GM19240 (cell line): ENCODE data around the gene LMBR1L.
A peak's percentile ranks its signal among the peaks of the same experiment; 100 is the strongest.
"Not testable (repeated sequence)": the region's sequence is repeated elsewhere in the genome, so short reads cannot be mapped to it uniquely, and the experiment has no call there.

Experiments
- DNase-seq: peaks from one replicate; pipeline ENCODE4 v3.0.0; 2011; ENCODE audit warnings: low spot score; ENCODE audit not compliant: insufficient read length

LMBR1L gene

DNA sequence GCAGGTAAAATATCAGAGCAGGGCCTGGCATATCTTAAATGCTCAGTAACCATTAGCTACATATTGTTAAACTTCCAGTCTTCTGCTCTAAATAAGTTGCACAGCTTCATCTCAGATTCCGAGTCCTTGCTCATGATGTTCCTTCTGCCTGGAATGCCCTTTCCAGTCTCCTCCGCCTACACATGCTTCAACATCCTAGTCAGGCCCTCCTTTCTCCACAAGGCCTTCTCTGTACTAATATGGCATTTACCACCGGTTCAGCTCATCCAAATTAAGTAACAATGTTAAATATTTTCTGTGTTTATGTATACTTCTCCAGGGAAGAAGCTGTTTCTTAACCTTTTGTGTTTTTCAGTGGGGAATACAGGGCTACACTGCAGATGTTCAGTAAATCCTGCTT lies 24.5 kb downstream of the LMBR1L start:
- DNase-seq = no peak

- DNase-seq = no peak
These were observed 26.2 kb downstream of the LMBR1L start for GRCh38 chr12:49084438-49084837.

- no peak for DNase-seq
These were observed 30.9 kb downstream of the LMBR1L start for GRCh38 chr12:49079793-49080192.

GRCh38 chr12:49070971-49071370 lies 39.7 kb downstream of the LMBR1L start:
- DNase-seq = no peak

DNA sequence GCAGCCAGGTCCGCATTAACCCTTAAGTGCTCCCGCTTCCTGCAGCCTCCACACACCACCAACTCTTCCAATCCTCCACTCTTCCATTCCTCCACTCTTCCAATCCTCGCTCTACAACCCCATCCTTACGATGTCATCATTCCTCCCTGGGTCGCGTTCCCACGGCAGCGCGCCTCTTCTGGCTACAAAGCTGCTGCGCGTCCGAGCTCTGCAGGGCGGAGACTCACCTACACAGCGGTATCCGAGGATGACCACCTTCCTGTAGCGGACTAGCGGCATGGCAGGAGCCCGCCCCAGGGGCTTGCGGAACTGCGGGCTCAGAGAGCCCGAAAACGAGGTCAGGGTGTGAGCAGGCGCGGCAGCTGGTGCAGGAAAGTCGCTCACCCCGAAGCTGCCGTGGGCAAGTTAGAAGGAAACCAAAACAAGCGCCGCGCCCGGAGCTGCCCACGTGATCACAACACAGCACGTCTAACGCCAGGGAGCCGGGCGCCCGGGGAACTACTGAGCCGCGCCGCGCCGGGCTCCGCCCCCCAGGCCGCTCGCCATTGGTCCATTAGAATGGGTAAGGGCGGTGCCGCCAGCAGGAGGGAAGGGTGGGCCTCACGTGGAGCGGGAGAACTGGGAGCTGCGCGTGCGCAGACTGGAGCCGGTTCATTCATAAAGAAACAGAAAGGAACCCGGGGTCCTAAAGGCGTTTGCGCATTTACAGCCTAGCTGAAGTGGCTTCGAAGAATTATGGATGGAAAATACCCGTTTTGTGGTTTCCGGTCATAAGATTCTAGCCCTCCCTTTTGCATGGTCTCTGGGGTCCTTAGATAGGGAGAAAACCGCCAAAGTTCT lies 40.9 kb downstream of the LMBR1L start, which contains the start of gene RHEBL1:
RHEBL1 (minus strand) TSS at position 473 of the 840 bp plus-strand sequence; CDS start at position 279, 194 bp downstream.
- peak; percentile 93 for DNase-seq

GRCh38 chr12:49068879-49069506 lies 41.7 kb downstream of the LMBR1L start:
- DNase-seq = no peak

DNA sequence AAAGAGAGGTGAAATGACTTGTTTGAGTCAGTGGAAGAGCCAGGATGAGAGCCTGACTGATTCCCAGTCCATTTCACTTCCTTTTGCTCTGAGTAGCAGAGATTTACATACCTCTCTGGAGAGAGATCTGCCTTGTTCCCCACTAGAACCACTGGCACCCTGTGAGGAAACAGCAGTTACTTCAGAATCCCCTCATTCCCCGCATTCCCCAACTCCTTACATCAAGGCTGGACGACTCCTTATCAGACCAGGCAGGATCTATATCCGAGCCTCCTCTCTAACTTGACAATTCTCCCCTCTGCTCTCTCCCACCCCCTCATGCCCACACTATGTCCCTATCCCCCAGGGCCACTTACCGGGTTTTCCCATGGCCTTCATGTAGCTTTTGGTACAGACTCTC lies 44.5 kb downstream of the LMBR1L start:
- no peak for DNase-seq

- no peak for DNase-seq
These were observed 45.9 kb downstream of the LMBR1L start for GRCh38 chr12:49064767-49065152.

DNA sequence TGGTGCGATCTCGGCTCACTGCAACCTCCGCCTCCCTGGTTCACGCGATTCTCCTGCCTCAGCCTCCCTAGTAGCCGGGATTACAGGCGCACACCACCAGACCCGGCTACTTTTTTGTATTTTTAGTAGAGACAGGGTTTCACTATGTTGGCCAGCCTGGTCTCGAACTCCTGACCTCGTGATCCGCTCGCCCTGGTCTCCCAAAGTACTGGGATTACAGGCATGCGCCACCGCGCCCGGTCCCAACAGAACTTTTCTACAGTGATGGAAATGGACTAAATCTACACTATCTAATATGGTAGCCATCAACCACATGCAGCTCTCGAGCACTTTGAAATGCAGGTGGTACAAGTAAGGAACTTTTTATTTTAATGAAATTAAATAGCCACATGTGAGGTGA lies 48.7 kb downstream of the LMBR1L start:
- DNase-seq = not testable (repeated sequence)

DNA sequence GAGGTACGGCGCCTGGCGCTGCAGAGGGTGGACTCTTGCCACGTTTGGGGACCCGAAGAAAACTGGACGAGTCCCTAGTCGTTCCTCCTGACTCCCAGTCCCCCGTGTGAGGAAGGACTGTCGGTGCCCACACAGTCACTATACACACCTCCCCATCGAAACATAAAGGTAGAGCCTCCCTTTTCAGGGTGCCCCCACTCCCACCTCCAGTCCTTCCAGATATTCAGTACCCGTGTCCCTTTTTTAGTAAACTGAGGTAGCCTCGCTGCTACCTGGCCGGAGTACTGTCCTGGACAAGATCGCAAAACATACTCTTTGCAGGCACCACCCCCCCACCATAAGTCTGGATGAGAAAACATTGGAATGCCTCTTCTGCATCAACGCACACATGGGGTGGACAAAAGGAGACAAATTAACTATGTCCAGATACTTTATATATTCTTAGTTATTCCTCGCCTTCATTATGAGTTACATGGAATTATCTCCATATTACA lies 49.4 kb downstream of the LMBR1L start:
- DNase-seq = no peak

GRCh38 chr12:49060237-49061156 lies 50.1 kb downstream of the LMBR1L start, which contains the start of gene KMT2D:
TSS of gene KMT2D (minus strand) at chr12:49060794. CDS start at chr12:49055324, 5,470 bp downstream.
- DNase-seq = peak; percentile 84

GRCh38 chr12:49059299-49060171 lies 51.1 kb downstream of the LMBR1L start:
- DNase-seq = no peak

DNA sequence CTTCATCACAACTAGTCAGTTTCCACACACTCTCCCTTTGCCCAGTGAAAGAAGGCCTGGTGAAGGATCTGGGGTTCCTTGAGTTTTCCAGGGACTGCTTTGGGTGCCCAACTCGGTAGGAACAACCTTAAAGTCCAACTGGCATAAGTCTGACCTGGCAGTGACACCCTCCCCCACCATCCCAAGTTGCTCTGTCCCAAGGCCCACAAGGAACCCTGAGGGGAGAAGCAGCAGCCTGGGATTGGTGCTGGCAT lies 51.7 kb downstream of the LMBR1L start:
- DNase-seq = no peak

DNA sequence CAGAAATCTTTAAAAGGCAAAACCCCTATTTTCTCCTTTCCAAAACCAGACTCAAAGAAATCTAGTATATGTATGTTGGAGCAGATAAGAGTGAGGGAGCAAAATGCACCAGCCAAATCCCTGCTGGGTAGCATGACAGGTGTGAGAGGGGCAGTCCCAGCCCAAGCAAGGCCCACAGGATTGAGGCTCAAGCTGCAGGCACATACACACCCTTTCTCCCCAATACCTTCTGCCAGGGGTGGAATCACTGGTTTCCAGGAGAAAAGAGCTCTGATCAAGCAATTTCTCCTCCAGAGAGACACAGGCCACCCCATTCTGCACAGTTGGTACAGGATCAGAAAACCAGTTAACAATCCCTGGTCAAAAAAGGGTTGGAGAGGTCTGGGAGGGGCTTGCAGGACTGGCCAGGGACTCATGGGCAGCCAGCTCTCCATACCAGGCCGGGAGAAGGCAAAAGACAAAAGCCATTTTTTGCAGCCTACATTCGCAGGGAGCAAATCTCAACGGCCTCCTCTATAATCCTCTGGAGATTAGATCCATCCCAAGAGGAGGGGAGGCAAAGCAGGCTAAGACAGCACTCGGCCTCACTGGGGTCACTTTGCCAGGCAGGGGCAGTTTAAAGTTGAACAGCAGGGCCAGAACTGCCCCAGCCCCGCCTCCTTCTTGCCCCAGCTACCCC lies 52.1 kb downstream of the LMBR1L start:
- DNase-seq = no peak

DNA sequence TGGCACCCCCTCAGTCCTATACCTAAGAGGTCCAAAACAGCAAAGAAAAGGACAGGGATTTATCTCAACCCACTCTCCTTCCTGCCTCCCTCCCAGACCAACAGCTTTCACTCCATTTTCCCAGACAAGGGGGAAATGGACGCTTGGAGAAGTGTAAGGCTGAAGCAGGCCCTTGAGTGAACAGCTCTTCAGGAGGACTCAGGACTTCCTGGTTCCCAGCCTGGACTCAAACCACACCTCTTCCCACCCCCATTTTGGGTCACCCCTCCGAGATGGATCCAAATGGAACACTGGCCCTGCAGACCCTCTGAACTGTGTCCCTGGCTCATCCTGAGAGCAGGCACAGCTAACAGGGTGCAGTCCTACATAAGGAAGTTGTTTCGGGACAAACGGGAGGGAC lies 52.8 kb downstream of the LMBR1L start:
- DNase-seq = no peak

DNA sequence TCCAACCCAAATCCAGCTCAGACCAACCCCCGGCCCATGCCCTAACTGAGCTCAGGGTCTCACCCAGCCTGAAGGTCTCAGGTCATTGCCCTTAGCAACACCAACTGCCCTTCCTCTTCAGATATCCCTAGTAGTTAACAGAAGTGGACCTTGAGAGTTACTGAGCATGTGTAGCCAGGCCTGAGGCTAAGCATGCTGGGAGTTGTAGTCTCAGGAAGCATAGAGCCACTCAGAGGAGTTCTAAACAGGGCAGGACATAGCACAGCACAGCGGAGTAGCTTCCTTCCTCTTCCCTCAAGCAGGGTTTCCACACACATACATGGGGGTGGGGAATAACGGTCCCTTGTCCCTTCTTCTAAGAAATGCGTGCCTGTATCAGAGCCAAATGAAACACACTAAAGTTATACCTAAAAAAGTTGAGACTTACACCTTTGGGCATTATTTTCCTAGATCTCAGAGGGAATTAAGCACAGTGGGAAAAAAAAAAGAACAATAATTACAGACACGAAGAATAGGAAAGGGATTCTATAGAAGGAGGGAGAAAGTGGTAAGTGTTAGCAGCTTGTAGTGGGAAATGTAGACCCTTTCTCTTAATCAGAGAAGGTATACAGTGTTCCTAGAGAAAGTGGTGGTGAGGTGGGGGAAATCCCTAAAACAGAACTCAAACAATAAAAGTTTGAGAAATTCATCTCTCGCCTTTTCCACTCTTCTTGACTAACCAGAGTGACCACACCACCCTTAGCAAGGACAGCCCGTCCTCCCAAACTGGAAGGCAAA lies 54.5 kb downstream of the LMBR1L start:
- DNase-seq = peak; percentile 94

DNA sequence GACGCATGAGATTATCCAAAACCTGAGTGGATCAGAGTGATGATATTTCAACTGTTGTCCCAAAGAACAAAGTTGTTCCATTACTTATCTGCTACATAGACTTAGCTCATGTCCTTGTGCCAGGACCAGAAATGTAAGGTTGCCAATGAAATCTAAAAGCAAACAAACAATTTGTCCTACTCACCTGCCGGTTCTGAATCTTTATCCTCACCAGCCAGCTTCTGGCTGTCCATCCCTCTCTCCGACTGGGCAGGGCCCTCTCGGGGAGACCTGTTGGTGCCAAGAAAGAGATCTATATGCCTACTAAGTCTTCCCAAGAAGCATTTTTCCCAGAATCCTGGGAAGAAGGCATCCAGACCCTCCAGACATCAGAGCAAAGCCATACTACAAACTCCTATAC lies 55.6 kb downstream of the LMBR1L start:
- DNase-seq = no peak

- no peak for DNase-seq
These were observed 56.1 kb downstream of the LMBR1L start for GRCh38 chr12:49054524-49054923.

GRCh38 chr12:49054096-49054495 lies 56.6 kb downstream of the LMBR1L start:
- DNase-seq = no peak
